Hepatocyte (in vitro differentiated cells): ENCODE data around the gene WIZ. TPM values are rescaled to one million over a fixed set of nuclear protein-coding genes. Genes with fewer than 3 reads are reported as not detected.
A peak's percentile ranks its signal among the peaks of the same experiment; 100 is the strongest.

Experiments used
- DNase-seq: peaks from one replicate; pipeline ENCODE4 v3.0.0-alpha.2; 2016; ENCODE audit warnings: low spot score
- H2AFZ ChIP-seq: fragments of 200-600 bp; sonication (generic); 2 replicates; pipeline ENCODE4 v1.6.0; 2016; ENCODE audit warnings: antibody characterized with exemption, mild to moderate bottlenecking
- H3K27ac ChIP-seq: fragments of 200-600 bp; sonication (generic); 2 replicates; pipeline ENCODE4 v1.5.1; 2016; ENCODE audit warnings: mild to moderate bottlenecking
- H3K27me3 ChIP-seq: fragments of 200-600 bp; sonication (generic); 2 replicates; pipeline ENCODE4 v1.6.1; 2016
- H3K36me3 ChIP-seq: fragments of 200-600 bp; sonication (generic); replicated peaks from 2 replicates; pipeline ENCODE4 v1.5.1; 2016; ENCODE audit warnings: low read depth; ENCODE audit not compliant: insufficient read depth
- H3K4me1 ChIP-seq: fragments of 200-600 bp; sonication (generic); 2 replicates; pipeline ENCODE4 v1.5.1; 2016; ENCODE audit warnings: mild to moderate bottlenecking, moderate library complexity; ENCODE audit not compliant: insufficient read depth
- H3K4me2 ChIP-seq: fragments of 200-600 bp; sonication (generic); 2 replicates; pipeline ENCODE4 v1.6.0; 2016
- H3K4me3 ChIP-seq: fragments of 200-600 bp; sonication (generic); 2 replicates; pipeline ENCODE4 v1.5.1; 2016; ENCODE audit warnings: mild to moderate bottlenecking
- H3K79me2 ChIP-seq: fragments of 200-600 bp; sonication (generic); 2 replicates; pipeline ENCODE4 v1.6.0; 2017; ENCODE audit warnings: mild to moderate bottlenecking
- H3K9me2 ChIP-seq: fragments of 200-600 bp; sonication (generic); replicated peaks from 2 replicates; pipeline ENCODE4 v1.6.0; 2017; ENCODE audit warnings: mild to moderate bottlenecking; ENCODE audit not compliant: insufficient read depth
- H3K9me3 ChIP-seq: fragments of 200-600 bp; sonication (generic); 2 replicates; pipeline ENCODE4 v1.5.1; 2016; ENCODE audit warnings: low read depth, mild to moderate bottlenecking
- H4K20me1 ChIP-seq: fragments of 200-600 bp; sonication (generic); 2 replicates; pipeline ENCODE4 v1.6.0; 2016; ENCODE audit warnings: mild to moderate bottlenecking; ENCODE audit not compliant: insufficient read depth, poor library complexity, severe bottlenecking
- CTCF ChIP-seq: fragments of 200-600 bp; sonication (generic); IDR thresholded peaks from 2 replicates; pipeline ENCODE4 v1.5.1; 2016; ENCODE audit warnings: antibody characterized with exemption, mild to moderate bottlenecking; ENCODE audit not compliant: poor library complexity
- EZH2 ChIP-seq: fragments of 200-600 bp; sonication (generic); IDR thresholded peaks from 2 replicates; pipeline ENCODE4 v1.6.1; 2016; ENCODE audit warnings: antibody characterized with exemption, mild to moderate bottlenecking, borderline replicate concordance
- EZH2phosphoT487 ChIP-seq: fragments of 200-600 bp; sonication (generic); IDR thresholded peaks from one replicate; pipeline ENCODE4 v1.6.1; 2018; ENCODE audit warnings: antibody characterized with exemption, mild to moderate bottlenecking, low read depth, moderate library complexity; ENCODE audit not compliant: unreplicated experiment, severe bottlenecking
- WGBS: methylation state at CpG from one replicate; pipeline ENCODE4 v1.1.6; 2016; ENCODE audit warnings: low lambda C conversion rate; ENCODE audit errors: missing lambda C conversion rate; 5-methylcytosine and 5-hydroxymethylcytosine counted together
- polyA plus RNA-seq: library from polyadenylated mRNA; unstranded; fragments of >200 nt; fragmentation: Nextera tagmentation; extraction: Ambion mirVana; gene quantifications from 2 replicates; pipeline ENCODE4 v1.2.1, GENCODE V29; 2016
- total RNA-seq: library from RNA; depleted of rRNA; stranded (reverse); fragments of >200 nt; gene quantifications from 2 replicates; pipeline ENCODE4 v1.2.3, GENCODE V29; 2014

Gene WIZ
- total and polyA plus RNA-seq, 2 experiments from 2014 or later, result 18.6 to 24.5 TPM

- H3K4me1 ChIP-seq, result peaks cover 17% of the 10 kb centered on the region
- H3K36me3 ChIP-seq, result no peaks in the 10 kb centered on the region
- H2AFZ ChIP-seq, result peak within 1 kb of the TSS; percentile 43
- H3K79me2 ChIP-seq, result peaks cover 48% of the 10 kb centered on the region
- H3K27ac ChIP-seq, result peak within 1 kb of the TSS; percentile 80
- peak within 1 kb of the TSS; percentile 71 for H3K4me3 ChIP-seq
- H3K4me2 ChIP-seq, result peak within 1 kb of the TSS; percentile 97
- 1% methylated on average over 38 of the region's 61 CpGs for WGBS
- no peaks in the 10 kb centered on the region for H3K9me2 ChIP-seq
- H4K20me1 ChIP-seq, result peaks cover 43% of the 10 kb centered on the region
- TF ChIP-seq CTCF, result peak; percentile 71
- no peak for TF ChIP-seq EZH2phosphoT487
- DNase-seq, result peak; percentile 99
- H3K27me3 ChIP-seq, result no peaks in the 10 kb centered on the region
- H3K9me3 ChIP-seq, result no peaks in the 10 kb centered on the region
Measured at GRCh38 chr19:15418579-15419412, 31.0 kb downstream of the WIZ start, which contains the start of gene AKAP8L. TSS of gene AKAP8L (minus strand) at chr19:15418988. CDS start at chr19:15418923, 65 bp downstream.

GRCh38 chr19:15418231-15418578 is 31.6 kb downstream of the WIZ start:
- Histone ChIP-seq H3K36me3 (no peaks in the 10 kb centered on the region), H3K4me3 (peak overlapping the region; percentile 71), H3K27ac (peak overlapping the region; percentile 80), H3K79me2 (peaks cover 54% of the 10 kb centered on the region), H3K4me1 (peaks cover 23% of the 10 kb centered on the region), H4K20me1 (peaks cover 49% of the 10 kb centered on the region), H3K9me3 (no peaks in the 10 kb centered on the region), H3K27me3 (no peaks in the 10 kb centered on the region), H2AFZ (peak overlapping the region; percentile 43), H3K9me2 (no peaks in the 10 kb centered on the region), H3K4me2 (peak overlapping the region; percentile 97)
- peak; percentile 40 for DNase-seq
- 3% methylated on average over 16 of the region's 16 CpGs for WGBS
- TF ChIP-seq CTCF (no peak), EZH2 (no peak), EZH2phosphoT487 (no peak)

- H2AFZ ChIP-seq, result no peak overlapping the region
- H3K9me3 ChIP-seq, result no peaks in the 10 kb centered on the region
- peak overlapping the region; percentile 80 for H3K27ac ChIP-seq
- peak overlapping the region; percentile 71 for H3K4me3 ChIP-seq
- WGBS, result 6% methylated on average over 9 of the region's 9 CpGs
- peaks cover 28% of the 10 kb centered on the region for H3K4me1 ChIP-seq
- H3K79me2 ChIP-seq, result peaks cover 59% of the 10 kb centered on the region
- H3K9me2 ChIP-seq, result no peaks in the 10 kb centered on the region
- no peaks in the 10 kb centered on the region for H3K36me3 ChIP-seq
- H3K4me2 ChIP-seq, result peak overlapping the region; percentile 97
- DNase-seq, result no peak
- TF ChIP-seq EZH2, result no peak
- TF ChIP-seq EZH2phosphoT487, result no peak
- no peak for TF ChIP-seq CTCF
- peaks cover 54% of the 10 kb centered on the region for H4K20me1 ChIP-seq
- H3K27me3 ChIP-seq, result no peaks in the 10 kb centered on the region
Measured at GRCh38 chr19:15417699-15418098, 32.1 kb downstream of the WIZ start.
